Measurements from ENCODE around the gene CCRL2. TPM values are rescaled to one million over a fixed set of nuclear protein-coding genes. Genes with fewer than 3 reads are reported as not detected.

The CCRL2 gene, protein sequence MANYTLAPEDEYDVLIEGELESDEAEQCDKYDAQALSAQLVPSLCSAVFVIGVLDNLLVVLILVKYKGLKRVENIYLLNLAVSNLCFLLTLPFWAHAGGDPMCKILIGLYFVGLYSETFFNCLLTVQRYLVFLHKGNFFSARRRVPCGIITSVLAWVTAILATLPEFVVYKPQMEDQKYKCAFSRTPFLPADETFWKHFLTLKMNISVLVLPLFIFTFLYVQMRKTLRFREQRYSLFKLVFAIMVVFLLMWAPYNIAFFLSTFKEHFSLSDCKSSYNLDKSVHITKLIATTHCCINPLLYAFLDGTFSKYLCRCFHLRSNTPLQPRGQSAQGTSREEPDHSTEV
- total RNA-seq (2021; fragmentation: NEBNext Ultra II Directional; extraction: Animal tissue kit (Norgen Biotek cat#: 25700)): under 1 TPM in 2 of 6 experiments, not detected in 4; 0.12 to 0.21 TPM
- long read RNA-seq: 0 reads

DNA sequence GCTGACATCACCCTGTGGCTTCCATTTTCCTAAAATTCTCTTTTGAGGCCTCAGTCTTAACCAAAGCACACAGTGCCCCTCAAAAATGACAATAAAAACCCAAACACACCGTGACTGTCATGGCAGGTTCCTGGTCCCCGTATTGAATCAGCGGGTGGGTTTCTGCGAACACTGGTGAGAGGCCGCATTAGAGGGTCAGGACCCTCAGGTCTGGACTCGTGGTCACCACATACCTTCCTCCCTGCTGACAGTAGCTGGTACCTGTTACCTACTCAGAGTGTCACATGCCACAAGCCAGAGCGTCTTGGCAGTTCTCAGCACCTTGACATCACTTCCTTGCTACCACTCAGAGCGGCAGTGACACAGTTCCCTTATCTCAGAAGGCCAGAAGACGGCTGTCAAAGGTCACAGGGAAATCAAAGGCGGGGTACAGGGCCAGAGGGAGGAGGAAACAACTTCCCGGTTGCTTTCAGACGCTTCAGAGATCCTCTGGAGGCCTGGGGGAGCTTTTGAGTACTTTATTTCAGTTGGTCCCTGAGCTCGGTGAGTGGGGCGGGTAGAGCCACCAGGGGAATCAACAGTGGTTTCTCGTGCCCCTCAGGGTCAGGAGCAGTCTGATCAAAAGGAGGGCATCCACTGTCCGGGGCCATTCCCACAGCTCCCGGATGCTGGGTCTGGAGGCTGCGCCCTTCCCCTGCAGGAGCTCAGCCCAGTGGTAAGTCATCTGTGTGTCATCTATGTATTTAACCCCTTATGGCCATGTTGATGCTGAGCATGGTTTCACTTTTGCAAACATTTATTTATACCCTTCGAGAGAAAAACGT lies at the start of gene CCRL2, which contains the start of gene CCR5AS:
TSS of gene CCRL2 (plus strand) at position 472 of the 824 bp plus-strand sequence. CDS start 821 bp downstream, outside the sequence.
TSS of gene CCR5AS (minus strand) at position 279 of the 824 bp plus-strand sequence.
- Mint-ChIP-seq H3K9me3 (peaks cover 4% of the 10 kb centered on the region; the same call in 1 of the 2 replicates), H3K36me3 (ENCODE audit: low read depth) (no peaks in the 10 kb centered on the region), H3K4me1 (ENCODE audit: low read depth) (peaks cover 39% of the 10 kb centered on the region), H3K4me3 (peak within 1 kb of the TSS; percentile 69), H3K27ac (peak within 1 kb of the TSS; percentile 73), H3K27me3 (ENCODE audit: insufficient read depth) (peaks cover 26% of the 10 kb centered on the region)
- TF ChIP-seq, protein P1, sequence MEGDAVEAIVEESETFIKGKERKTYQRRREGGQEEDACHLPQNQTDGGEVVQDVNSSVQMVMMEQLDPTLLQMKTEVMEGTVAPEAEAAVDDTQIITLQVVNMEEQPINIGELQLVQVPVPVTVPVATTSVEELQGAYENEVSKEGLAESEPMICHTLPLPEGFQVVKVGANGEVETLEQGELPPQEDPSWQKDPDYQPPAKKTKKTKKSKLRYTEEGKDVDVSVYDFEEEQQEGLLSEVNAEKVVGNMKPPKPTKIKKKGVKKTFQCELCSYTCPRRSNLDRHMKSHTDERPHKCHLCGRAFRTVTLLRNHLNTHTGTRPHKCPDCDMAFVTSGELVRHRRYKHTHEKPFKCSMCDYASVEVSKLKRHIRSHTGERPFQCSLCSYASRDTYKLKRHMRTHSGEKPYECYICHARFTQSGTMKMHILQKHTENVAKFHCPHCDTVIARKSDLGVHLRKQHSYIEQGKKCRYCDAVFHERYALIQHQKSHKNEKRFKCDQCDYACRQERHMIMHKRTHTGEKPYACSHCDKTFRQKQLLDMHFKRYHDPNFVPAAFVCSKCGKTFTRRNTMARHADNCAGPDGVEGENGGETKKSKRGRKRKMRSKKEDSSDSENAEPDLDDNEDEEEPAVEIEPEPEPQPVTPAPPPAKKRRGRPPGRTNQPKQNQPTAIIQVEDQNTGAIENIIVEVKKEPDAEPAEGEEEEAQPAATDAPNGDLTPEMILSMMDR (IDR thresholded peaks at IDR 0.05): no peak
- no peak for DNase-seq

DNA sequence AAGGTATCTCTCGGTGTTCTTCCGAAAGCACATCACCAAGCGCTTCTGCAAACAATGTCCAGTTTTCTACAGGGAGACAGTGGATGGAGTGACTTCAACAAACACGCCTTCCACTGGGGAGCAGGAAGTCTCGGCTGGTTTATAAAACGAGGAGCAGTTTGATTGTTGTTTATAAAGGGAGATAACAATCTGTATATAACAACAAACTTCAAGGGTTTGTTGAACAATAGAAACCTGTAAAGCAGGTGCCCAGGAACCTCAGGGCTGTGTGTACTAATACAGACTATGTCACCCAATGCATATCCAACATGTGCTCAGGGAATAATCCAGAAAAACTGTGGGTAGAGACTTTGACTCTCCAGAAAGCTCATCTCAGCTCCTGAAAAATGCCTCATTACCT lies 48.6 kb upstream of the CCRL2 start:
- H3K27ac Mint-ChIP-seq: no peak overlapping the region
- no peaks in the 10 kb centered on the region for H3K36me3 Mint-ChIP-seq (ENCODE audit: low read depth)
- peaks cover 6% of the 10 kb centered on the region; the same call in 1 of the 2 replicates for H3K4me1 Mint-ChIP-seq (ENCODE audit: low read depth)
- DNase-seq: no peak
- H3K27me3 Mint-ChIP-seq (ENCODE audit: insufficient read depth): peaks cover 44% of the 10 kb centered on the region
- no peak overlapping the region for H3K4me3 Mint-ChIP-seq
- TF ChIP-seq, protein P1 (IDR thresholded peaks at IDR 0.05): no peak
- no peaks in the 10 kb centered on the region for H3K9me3 Mint-ChIP-seq

DNA sequence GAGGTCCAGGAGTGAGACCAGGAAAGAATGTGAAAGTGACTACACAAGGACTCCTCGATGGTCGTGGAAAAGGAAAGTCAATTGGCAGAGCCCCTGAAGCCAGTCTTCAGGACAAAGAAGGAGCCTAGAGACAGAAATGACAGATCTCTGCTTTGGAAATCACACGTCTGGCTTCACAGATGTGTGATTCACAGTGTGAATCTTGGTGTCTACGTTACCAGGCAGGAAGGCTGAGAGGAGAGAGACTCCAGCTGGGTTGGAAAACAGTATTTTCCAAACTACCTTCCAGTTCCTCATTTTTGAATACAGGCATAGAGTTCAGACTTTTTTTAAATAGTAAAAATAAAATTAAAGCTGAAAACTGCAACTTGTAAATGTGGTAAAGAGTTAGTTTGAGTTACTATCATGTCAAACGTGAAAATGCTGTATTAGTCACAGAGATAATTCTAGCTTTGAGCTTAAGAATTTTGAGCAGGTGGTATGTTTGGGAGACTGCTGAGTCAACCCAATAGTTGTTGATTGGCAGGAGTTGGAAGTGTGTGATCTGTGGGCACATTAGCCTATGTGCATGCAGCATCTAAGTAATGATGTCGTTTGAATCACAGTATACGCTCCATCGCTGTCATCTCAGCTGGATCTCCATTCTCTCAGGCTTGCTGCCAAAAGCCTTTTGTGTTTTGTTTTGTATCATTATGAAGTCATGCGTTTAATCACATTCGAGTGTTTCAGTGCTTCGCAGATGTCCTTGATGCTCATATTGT lies 47.1 kb upstream of the CCRL2 start:
- peaks cover 46% of the 10 kb centered on the region for H3K27me3 Mint-ChIP-seq (ENCODE audit: insufficient read depth)
- no peak overlapping the region for H3K4me3 Mint-ChIP-seq
- no peaks in the 10 kb centered on the region for H3K9me3 Mint-ChIP-seq
- no peaks in the 10 kb centered on the region for H3K36me3 Mint-ChIP-seq (ENCODE audit: low read depth)
- peaks cover 6% of the 10 kb centered on the region; the same call in 1 of the 2 replicates for H3K4me1 Mint-ChIP-seq (ENCODE audit: low read depth)
- TF ChIP-seq, protein P1 (IDR thresholded peaks at IDR 0.05): no peak
- no peak for DNase-seq
- H3K27ac Mint-ChIP-seq: no peak overlapping the region

DNA sequence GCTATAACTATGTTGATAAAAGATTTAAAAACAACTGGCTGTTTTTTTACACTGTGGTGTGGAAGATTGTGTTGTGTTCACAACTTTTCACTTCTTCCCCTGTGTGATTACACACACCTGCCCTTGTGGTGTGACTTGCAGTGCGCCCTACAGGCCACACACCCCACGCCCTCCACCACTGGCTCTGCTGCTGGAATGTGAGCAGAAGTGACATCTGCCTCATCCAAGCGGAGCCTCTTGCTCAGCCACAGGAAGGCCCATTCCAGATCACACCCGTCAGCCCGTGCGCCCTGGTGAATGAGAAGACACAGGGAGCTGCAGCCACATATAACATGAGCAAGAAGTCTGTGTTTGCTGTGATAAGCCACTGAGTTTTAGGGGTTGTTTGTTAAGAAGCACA lies 46.2 kb upstream of the CCRL2 start:
- H3K4me3 Mint-ChIP-seq: no peak overlapping the region
- no peaks in the 10 kb centered on the region for H3K36me3 Mint-ChIP-seq (ENCODE audit: low read depth)
- no peak for DNase-seq
- peaks cover 6% of the 10 kb centered on the region; the same call in 1 of the 2 replicates for H3K4me1 Mint-ChIP-seq (ENCODE audit: low read depth)
- H3K9me3 Mint-ChIP-seq: no peaks in the 10 kb centered on the region
- H3K27me3 Mint-ChIP-seq (ENCODE audit: insufficient read depth): peaks cover 37% of the 10 kb centered on the region
- no peak overlapping the region for H3K27ac Mint-ChIP-seq
- TF ChIP-seq, protein P1 (IDR thresholded peaks at IDR 0.05): no peak
